ENCODE data around the gene MTARC2. TPM values are rescaled to one million over a fixed set of nuclear protein-coding genes. Genes with fewer than 3 reads are reported as not detected.

MTARC2 gene
- total RNA-seq, result 5.7 and 11.2 TPM in 2 replicates

DNA sequence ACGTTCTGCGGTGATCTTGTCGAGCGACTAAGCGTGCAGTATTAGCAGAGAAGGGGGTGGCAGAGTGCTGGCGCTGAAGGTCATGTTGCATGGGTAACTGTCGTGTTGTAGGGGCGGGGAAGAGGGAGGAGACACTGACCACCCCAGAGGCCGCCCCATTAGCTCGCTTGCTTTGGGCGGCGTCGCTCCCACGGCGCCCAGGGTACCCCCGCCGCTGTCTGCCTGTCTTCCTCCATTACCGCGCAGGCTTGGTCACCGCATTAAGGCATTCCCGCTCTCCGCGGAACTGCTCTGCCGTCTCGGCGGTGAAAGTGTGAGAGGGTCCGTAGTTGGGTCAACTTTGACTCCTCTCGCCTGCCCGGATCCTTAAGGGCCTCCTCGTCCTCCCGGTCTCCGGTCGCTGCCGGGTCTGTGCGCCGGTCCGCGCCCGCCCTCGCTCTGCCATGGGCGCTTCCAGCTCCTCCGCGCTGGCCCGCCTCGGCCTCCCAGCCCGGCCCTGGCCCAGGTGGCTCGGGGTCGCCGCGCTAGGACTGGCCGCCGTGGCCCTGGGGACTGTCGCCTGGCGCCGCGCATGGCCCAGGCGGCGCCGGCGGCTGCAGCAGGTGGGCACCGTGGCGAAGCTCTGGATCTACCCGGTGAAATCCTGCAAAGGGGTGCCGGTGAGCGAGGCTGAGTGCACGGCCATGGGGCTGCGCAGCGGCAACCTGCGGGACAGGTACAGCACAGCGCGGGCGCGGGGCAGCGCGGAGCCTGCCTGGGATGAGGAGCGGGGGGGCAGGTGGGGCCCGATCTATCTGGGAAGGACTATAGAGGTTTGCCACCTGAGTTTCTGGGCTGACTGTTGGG lies at the start of gene MTARC2:
TSS of gene MTARC2 (plus strand) at position 234 of the 846 bp plus-strand sequence. CDS start at position 444, 210 bp downstream.

DNA sequence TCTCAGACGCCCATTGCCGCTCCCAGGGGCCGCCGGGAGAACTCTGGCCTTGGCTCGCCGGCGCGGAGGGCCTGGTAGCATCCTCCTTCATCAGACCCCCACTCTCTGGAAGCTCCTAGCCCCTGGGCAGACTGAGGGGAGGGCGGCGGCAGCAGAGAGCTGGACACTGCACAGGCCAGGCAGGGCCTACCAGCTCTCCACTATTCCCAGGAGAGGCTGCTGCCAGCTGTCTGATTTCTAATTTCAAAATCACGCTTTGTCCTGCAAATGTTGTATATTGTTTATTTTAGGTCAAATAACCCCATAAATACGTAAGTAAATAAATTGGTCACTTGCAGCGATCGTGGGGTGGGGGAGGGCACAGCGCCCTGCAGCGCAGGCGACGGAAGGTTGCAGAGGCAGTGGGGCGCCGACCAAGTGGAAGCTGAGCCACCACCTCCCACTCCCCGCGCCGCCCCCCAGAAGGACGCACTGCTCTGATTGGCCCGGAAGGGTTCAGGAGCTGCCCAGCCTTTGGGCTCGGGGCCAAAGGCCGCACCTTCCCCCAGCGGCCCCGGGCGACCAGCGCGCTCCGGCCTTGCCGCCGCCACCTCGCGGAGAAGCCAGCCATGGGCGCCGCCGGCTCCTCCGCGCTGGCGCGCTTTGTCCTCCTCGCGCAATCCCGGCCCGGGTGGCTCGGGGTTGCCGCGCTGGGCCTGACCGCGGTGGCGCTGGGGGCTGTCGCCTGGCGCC lies 38.4 kb downstream of the MTARC2 start, which contains the start of gene MTARC1:
TSS of gene MTARC1 (plus strand) at position 577 of the 732 bp plus-strand sequence. CDS start at position 609, 32 bp downstream.

Other genes with a start within 250 kb of the MTARC2 start
- gene MARK1, start 220.2 kb upstream of the MTARC2 start, total RNA-seq, result 3.3 and 3.7 TPM in 2 replicates
- gene C1orf115, start 58.0 kb upstream of the MTARC2 start, total RNA-seq, result 1.1 and 4.6 TPM in 2 replicates
- 4.2 and 5.2 TPM in 2 replicates for gene MTARC1, start 38.6 kb downstream of the MTARC2 start, total RNA-seq
- gene HLX, start 131.1 kb downstream of the MTARC2 start, total RNA-seq, result 2.8 and 3.9 TPM in 2 replicates